ENCODE measurements around the gene GABRB3.

GRCh38 chr15:26739791-26740190, 33.1 kb downstream of the GABRB3 start:
- TF ChIP-seq CTCF (IDR thresholded peaks at IDR 0.05) (no peak), TCF7L2 (IDR thresholded peaks at IDR 0.05; ENCODE audit: low read depth, low read length) (no peak), POLR2AphosphoS5 (IDR thresholded peaks at IDR 0.05; ENCODE audit: low read depth, low read length) (no peak)

All from Panc1 (cell line).